ENCODE results near the gene SPNS2.

Gene SPNS2

GRCh38 chr17:4566785-4567184 is 68.1 kb downstream of the SPNS2 start:
- H3K27ac ChIP-seq, result no peak overlapping the region
- TF ChIP-seq CTCF (IDR thresholded peaks at IDR 0.05) (peak; percentile 87), ZFX (IDR thresholded peaks at IDR 0.05; ENCODE audit: borderline replicate concordance) (no peak)

- no peak for TF ChIP-seq CTCF (IDR thresholded peaks at IDR 0.05)
- no peak for TF ChIP-seq ZFX (IDR thresholded peaks at IDR 0.05; ENCODE audit: borderline replicate concordance)
- H3K27ac ChIP-seq, result no peak overlapping the region
Measured at GRCh38 chr17:4569591-4569990, 70.9 kb downstream of the SPNS2 start.

GRCh38 chr17:4572131-4572530 is 73.5 kb downstream of the SPNS2 start:
- no peak overlapping the region for H3K27ac ChIP-seq
- no peak for TF ChIP-seq ZFX (IDR thresholded peaks at IDR 0.05; ENCODE audit: borderline replicate concordance)
- TF ChIP-seq CTCF (IDR thresholded peaks at IDR 0.05), result no peak

- TF ChIP-seq ZFX (IDR thresholded peaks at IDR 0.05; ENCODE audit: borderline replicate concordance) (no peak), CTCF (IDR thresholded peaks at IDR 0.05) (no peak)
Measured at GRCh38 chr17:4573115-4573514, 74.4 kb downstream of the SPNS2 start.

GRCh38 chr17:4573669-4574068 is 75.0 kb downstream of the SPNS2 start:
- no peak for TF ChIP-seq CTCF (IDR thresholded peaks at IDR 0.05)
- TF ChIP-seq ZFX (IDR thresholded peaks at IDR 0.05; ENCODE audit: borderline replicate concordance), result no peak
- H3K27ac ChIP-seq, result no peak overlapping the region

More at GRCh38 chr17:4573115-4573514, 74.4 kb downstream of the SPNS2 start:
- no peak overlapping the region for H3K27ac ChIP-seq

- TF ChIP-seq CTCF (IDR thresholded peaks at IDR 0.05) (no peak), ZFX (IDR thresholded peaks at IDR 0.05; ENCODE audit: borderline replicate concordance) (no peak)
- H3K27ac ChIP-seq, result no peak overlapping the region
Measured at GRCh38 chr17:4574448-4575045, 75.9 kb downstream of the SPNS2 start.

- TF ChIP-seq ZFX (IDR thresholded peaks at IDR 0.05; ENCODE audit: borderline replicate concordance) (no peak), CTCF (IDR thresholded peaks at IDR 0.05) (no peak)
- no peak overlapping the region for H3K27ac ChIP-seq
Measured at GRCh38 chr17:4576161-4576558, 77.5 kb downstream of the SPNS2 start.

Data from 22Rv1 (cell line).